Tibial nerve (tissue), 4 donors: ENCODE data around the gene PSTPIP1.

ENCODE experiments used
- CTCF ChIP-seq, 5 experiments: fragments of 200-600 bp in 3 of 5; fragments of 450-650 bp in 2 of 5; sonication (generic) in 3 of 5; IDR thresholded peaks; one replicate each; pipeline ENCODE4 v1.5.1; 2016 to 2019; ENCODE audit warnings: antibody characterized with exemption in 5 of 5, mild to moderate bottlenecking in 3 of 5, moderate library complexity in 2 of 5
- EP300 ChIP-seq, 2 donors: sonication (generic); formaldehyde crosslinking; IDR thresholded peaks; one replicate each; pipeline ENCODE4 v1.6.1; 2017; ENCODE audit warnings: antibody characterized with exemption in 2 of 2, mild to moderate bottlenecking in 1 of 2
- POLR2A ChIP-seq, 2 donors: fragments of 450-650 bp; IDR thresholded peaks; one replicate each; pipeline ENCODE4 v1.6.1; 2017; ENCODE audit warnings: antibody characterized with exemption in 2 of 2, mild to moderate bottlenecking in 2 of 2, moderate library complexity in 2 of 2

GRCh38 chr15:77018796-77019505 is 24.0 kb downstream of the PSTPIP1 start:
- TF ChIP-seq CTCF (IDR thresholded peaks at IDR 0.05), result no peak
- no peak for TF ChIP-seq POLR2A (IDR thresholded peaks at IDR 0.05)
- no peak for TF ChIP-seq EP300 (IDR thresholded peaks at IDR 0.05)
